HepG2 (cell line): ENCODE measurements around the gene CCDC136.

ENCODE experiments used
- CTCF ChIP-seq: sonication (generic); formaldehyde crosslinking; IDR thresholded peaks from 2 replicates; pipeline ENCODE4 v1.5.0; 2020; ENCODE audit warnings: mild to moderate bottlenecking, missing genetic modification reagents, moderate library complexity
- DPF2 ChIP-seq: sonication (generic); formaldehyde crosslinking; IDR thresholded peaks from 2 replicates; pipeline ENCODE4 v1.4.0; 2020; ENCODE audit warnings: mild to moderate bottlenecking, low read depth, missing genetic modification reagents, borderline replicate concordance
- FOXC1 ChIP-seq: sonication (generic); formaldehyde crosslinking; IDR thresholded peaks from 2 replicates; pipeline ENCODE4 v1.8.0; 2022; ENCODE audit warnings: mild to moderate bottlenecking, missing genetic modification reagents, borderline replicate concordance
- NFRKB ChIP-seq: fragments of 450-650 bp; IDR thresholded peaks from 2 replicates; pipeline ENCODE4 v1.6.1; 2017
- SRF ChIP-seq: IDR thresholded peaks from 2 replicates; pipeline ENCODE4 v1.6.1; 2011; ENCODE audit warnings: mild to moderate bottlenecking, low read depth, low read length, moderate library complexity
- TF ChIP-seq, protein P1 (sequence below): sonication (generic); formaldehyde crosslinking; IDR thresholded peaks from 2 replicates; pipeline ENCODE4 v1.4.0; 2020; ENCODE audit warnings: mild to moderate bottlenecking, missing genetic modification reagents

DNA sequence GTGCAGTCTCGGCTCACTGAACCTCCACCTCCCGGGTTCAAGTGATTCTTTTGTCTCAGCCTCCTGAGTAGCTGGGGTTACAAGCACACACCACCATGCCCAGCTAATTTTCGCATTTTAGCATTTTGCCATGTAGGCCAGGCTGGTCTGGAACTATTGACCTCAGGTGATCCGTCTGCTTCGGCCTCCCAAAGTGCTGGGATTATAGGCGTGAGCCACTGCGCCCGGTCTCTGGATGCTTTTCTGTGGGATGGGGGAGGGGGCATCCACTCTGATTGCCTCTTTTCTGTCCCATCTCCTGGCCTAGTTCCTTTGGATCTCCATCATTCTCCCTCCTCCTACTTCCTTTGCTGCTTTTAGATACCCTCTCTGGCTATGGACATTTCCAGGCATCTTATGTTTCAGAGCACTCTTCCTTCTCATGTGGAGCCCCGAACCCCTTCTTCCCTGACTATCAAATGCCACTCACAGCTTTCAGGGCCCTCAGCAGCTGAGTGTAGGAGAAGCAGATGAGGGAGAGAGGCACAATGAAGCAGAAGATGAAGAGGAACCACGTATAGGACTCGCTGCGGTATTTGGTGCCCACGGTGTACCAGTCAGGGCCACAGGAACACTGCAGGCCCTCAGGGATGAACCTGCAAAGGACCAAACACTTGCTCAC lies 17.6 kb upstream of the CCDC136 start:
- no peak for TF ChIP-seq FOXC1 (CRISPR knock-in tag)
- TF ChIP-seq CTCF (CRISPR knock-in tag), result no peak
- TF ChIP-seq DPF2, result no peak
- no peak for TF ChIP-seq SRF
- TF ChIP-seq, protein P1, sequence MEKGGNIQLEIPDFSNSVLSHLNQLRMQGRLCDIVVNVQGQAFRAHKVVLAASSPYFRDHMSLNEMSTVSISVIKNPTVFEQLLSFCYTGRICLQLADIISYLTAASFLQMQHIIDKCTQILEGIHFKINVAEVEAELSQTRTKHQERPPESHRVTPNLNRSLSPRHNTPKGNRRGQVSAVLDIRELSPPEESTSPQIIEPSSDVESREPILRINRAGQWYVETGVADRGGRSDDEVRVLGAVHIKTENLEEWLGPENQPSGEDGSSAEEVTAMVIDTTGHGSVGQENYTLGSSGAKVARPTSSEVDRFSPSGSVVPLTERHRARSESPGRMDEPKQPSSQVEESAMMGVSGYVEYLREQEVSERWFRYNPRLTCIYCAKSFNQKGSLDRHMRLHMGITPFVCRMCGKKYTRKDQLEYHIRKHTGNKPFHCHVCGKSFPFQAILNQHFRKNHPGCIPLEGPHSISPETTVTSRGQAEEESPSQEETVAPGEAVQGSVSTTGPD (CRISPR knock-in tag), result no peak
- no peak for TF ChIP-seq NFRKB
